Hepatocyte (in vitro differentiated cells): ENCODE results near the gene VSTM2L. TPM values are rescaled to one million over a fixed set of nuclear protein-coding genes. Genes with fewer than 3 reads are reported as not detected.

Source experiments
- DNase-seq: peaks from one replicate; pipeline ENCODE4 v3.0.0-alpha.2; 2016; ENCODE audit warnings: low spot score
- H2AFZ ChIP-seq: fragments of 200-600 bp; sonication (generic); 2 replicates; pipeline ENCODE4 v1.6.0; 2016; ENCODE audit warnings: antibody characterized with exemption, mild to moderate bottlenecking
- H3K27ac ChIP-seq: fragments of 200-600 bp; sonication (generic); 2 replicates; pipeline ENCODE4 v1.5.1; 2016; ENCODE audit warnings: mild to moderate bottlenecking
- H3K27me3 ChIP-seq: fragments of 200-600 bp; sonication (generic); 2 replicates; pipeline ENCODE4 v1.6.1; 2016
- H3K36me3 ChIP-seq: fragments of 200-600 bp; sonication (generic); replicated peaks from 2 replicates; pipeline ENCODE4 v1.5.1; 2016; ENCODE audit warnings: low read depth; ENCODE audit not compliant: insufficient read depth
- H3K4me1 ChIP-seq: fragments of 200-600 bp; sonication (generic); 2 replicates; pipeline ENCODE4 v1.5.1; 2016; ENCODE audit warnings: mild to moderate bottlenecking, moderate library complexity; ENCODE audit not compliant: insufficient read depth
- H3K4me2 ChIP-seq: fragments of 200-600 bp; sonication (generic); 2 replicates; pipeline ENCODE4 v1.6.0; 2016
- H3K4me3 ChIP-seq: fragments of 200-600 bp; sonication (generic); 2 replicates; pipeline ENCODE4 v1.5.1; 2016; ENCODE audit warnings: mild to moderate bottlenecking
- H3K79me2 ChIP-seq: fragments of 200-600 bp; sonication (generic); 2 replicates; pipeline ENCODE4 v1.6.0; 2017; ENCODE audit warnings: mild to moderate bottlenecking
- H3K9me2 ChIP-seq: fragments of 200-600 bp; sonication (generic); replicated peaks from 2 replicates; pipeline ENCODE4 v1.6.0; 2017; ENCODE audit warnings: mild to moderate bottlenecking; ENCODE audit not compliant: insufficient read depth
- H3K9me3 ChIP-seq: fragments of 200-600 bp; sonication (generic); 2 replicates; pipeline ENCODE4 v1.5.1; 2016; ENCODE audit warnings: low read depth, mild to moderate bottlenecking
- H4K20me1 ChIP-seq: fragments of 200-600 bp; sonication (generic); 2 replicates; pipeline ENCODE4 v1.6.0; 2016; ENCODE audit warnings: mild to moderate bottlenecking; ENCODE audit not compliant: insufficient read depth, poor library complexity, severe bottlenecking
- CTCF ChIP-seq: fragments of 200-600 bp; sonication (generic); IDR thresholded peaks from 2 replicates; pipeline ENCODE4 v1.5.1; 2016; ENCODE audit warnings: antibody characterized with exemption, mild to moderate bottlenecking; ENCODE audit not compliant: poor library complexity
- EZH2 ChIP-seq: fragments of 200-600 bp; sonication (generic); IDR thresholded peaks from 2 replicates; pipeline ENCODE4 v1.6.1; 2016; ENCODE audit warnings: antibody characterized with exemption, mild to moderate bottlenecking, borderline replicate concordance
- EZH2phosphoT487 ChIP-seq: fragments of 200-600 bp; sonication (generic); IDR thresholded peaks from one replicate; pipeline ENCODE4 v1.6.1; 2018; ENCODE audit warnings: antibody characterized with exemption, mild to moderate bottlenecking, low read depth, moderate library complexity; ENCODE audit not compliant: unreplicated experiment, severe bottlenecking
- WGBS: methylation state at CpG from one replicate; pipeline ENCODE4 v1.1.6; 2016; ENCODE audit warnings: low lambda C conversion rate; ENCODE audit errors: missing lambda C conversion rate; 5-methylcytosine and 5-hydroxymethylcytosine counted together
- polyA plus RNA-seq: library from polyadenylated mRNA; unstranded; fragments of >200 nt; fragmentation: Nextera tagmentation; extraction: Ambion mirVana; gene quantifications from 2 replicates; pipeline ENCODE4 v1.2.1, GENCODE V29; 2016
- total RNA-seq: library from RNA; depleted of rRNA; stranded (reverse); fragments of >200 nt; gene quantifications from 2 replicates; pipeline ENCODE4 v1.2.3, GENCODE V29; 2014

Gene VSTM2L
- total and polyA plus RNA-seq, 2 experiments from 2014 or later, result 2.5 to 3.7 TPM

- no peak for TF ChIP-seq EZH2phosphoT487
- no peak for TF ChIP-seq EZH2
- no peak for TF ChIP-seq CTCF
- no peak for DNase-seq
- 79% methylated on average over 18 of the region's 19 CpGs for WGBS
- no peak overlapping the region for H3K27ac ChIP-seq
- H3K9me3 ChIP-seq, result no peaks in the 10 kb centered on the region
- H3K4me3 ChIP-seq, result no peak overlapping the region
- H3K9me2 ChIP-seq, result no peaks in the 10 kb centered on the region
- no peak overlapping the region for H2AFZ ChIP-seq
- peaks cover 22% of the 10 kb centered on the region for H3K4me1 ChIP-seq
- H3K27me3 ChIP-seq, result peaks cover 39% of the 10 kb centered on the region
- H3K36me3 ChIP-seq, result no peaks in the 10 kb centered on the region
- no peaks in the 10 kb centered on the region for H4K20me1 ChIP-seq
- no peak overlapping the region for H3K4me2 ChIP-seq
- H3K79me2 ChIP-seq, result no peaks in the 10 kb centered on the region
These were observed 10.8 kb downstream of the VSTM2L start for GRCh38 chr20:37913567-37914366.

GRCh38 chr20:37914367-37914671, 11.4 kb downstream of the VSTM2L start:
- H3K4me3 ChIP-seq, result no peak overlapping the region
- H2AFZ ChIP-seq, result no peak overlapping the region

GRCh38 chr20:37914672-37915433, 11.9 kb downstream of the VSTM2L start:
- Histone ChIP-seq H2AFZ (peak overlapping the region; percentile 78), H3K4me2 (peak overlapping the region; percentile 84)
- peak; percentile 41 for DNase-seq

More at GRCh38 chr20:37914367-37914671, 11.4 kb downstream of the VSTM2L start:
- TF ChIP-seq CTCF (no peak), EZH2 (no peak), EZH2phosphoT487 (no peak)
- Histone ChIP-seq H4K20me1 (no peaks in the 10 kb centered on the region), H3K27ac (no peak overlapping the region), H3K27me3 (peaks cover 37% of the 10 kb centered on the region), H3K9me2 (no peaks in the 10 kb centered on the region), H3K79me2 (no peaks in the 10 kb centered on the region), H3K4me2 (peak overlapping the region; percentile 84), H3K9me3 (no peaks in the 10 kb centered on the region), H3K4me1 (peaks cover 22% of the 10 kb centered on the region), H3K36me3 (no peaks in the 10 kb centered on the region)
- no peak for DNase-seq
- WGBS, result 65% methylated on average over 5 of the region's 5 CpGs

More at GRCh38 chr20:37914672-37915433, 11.9 kb downstream of the VSTM2L start:
- Histone ChIP-seq H3K79me2 (no peaks in the 10 kb centered on the region), H4K20me1 (no peaks in the 10 kb centered on the region), H3K9me3 (no peaks in the 10 kb centered on the region), H3K4me1 (peaks cover 22% of the 10 kb centered on the region), H3K27me3 (peaks cover 37% of the 10 kb centered on the region), H3K4me3 (no peak overlapping the region), H3K36me3 (no peaks in the 10 kb centered on the region), H3K27ac (peak overlapping the region; percentile 22), H3K9me2 (no peaks in the 10 kb centered on the region)
- TF ChIP-seq EZH2 (no peak), EZH2phosphoT487 (no peak), CTCF (no peak)
- 13% methylated on average over 34 of the region's 34 CpGs for WGBS
